Astrocyte of the spinal cord (primary cell): ENCODE measurements around the gene PDIK1L.
A peak's percentile ranks its signal among the peaks of the same experiment; 100 is the strongest.

Experiments
- DNase-seq: peaks from one replicate; pipeline ENCODE4 v3.0.0; 2011; ENCODE audit warnings: low read depth, low spot score
- H3K4me3 ChIP-seq: 2 replicates; pipeline ENCODE4 v1.5.1; 2011; ENCODE audit warnings: low read depth, mild to moderate bottlenecking, low read length, moderate library complexity
- in situ Hi-C: cut with HindIII; loops from 2 replicates; pipeline ENCODE4 v1.10.0; 2017; ENCODE audit warnings: low sequenced_read_pairs
- TF ChIP-seq, protein P1 (sequence below): IDR thresholded peaks from 2 replicates; pipeline ENCODE4 v1.5.1; 2012; ENCODE audit warnings: low read depth, mild to moderate bottlenecking, low read length, inconsistent platforms

Gene PDIK1L

DNA sequence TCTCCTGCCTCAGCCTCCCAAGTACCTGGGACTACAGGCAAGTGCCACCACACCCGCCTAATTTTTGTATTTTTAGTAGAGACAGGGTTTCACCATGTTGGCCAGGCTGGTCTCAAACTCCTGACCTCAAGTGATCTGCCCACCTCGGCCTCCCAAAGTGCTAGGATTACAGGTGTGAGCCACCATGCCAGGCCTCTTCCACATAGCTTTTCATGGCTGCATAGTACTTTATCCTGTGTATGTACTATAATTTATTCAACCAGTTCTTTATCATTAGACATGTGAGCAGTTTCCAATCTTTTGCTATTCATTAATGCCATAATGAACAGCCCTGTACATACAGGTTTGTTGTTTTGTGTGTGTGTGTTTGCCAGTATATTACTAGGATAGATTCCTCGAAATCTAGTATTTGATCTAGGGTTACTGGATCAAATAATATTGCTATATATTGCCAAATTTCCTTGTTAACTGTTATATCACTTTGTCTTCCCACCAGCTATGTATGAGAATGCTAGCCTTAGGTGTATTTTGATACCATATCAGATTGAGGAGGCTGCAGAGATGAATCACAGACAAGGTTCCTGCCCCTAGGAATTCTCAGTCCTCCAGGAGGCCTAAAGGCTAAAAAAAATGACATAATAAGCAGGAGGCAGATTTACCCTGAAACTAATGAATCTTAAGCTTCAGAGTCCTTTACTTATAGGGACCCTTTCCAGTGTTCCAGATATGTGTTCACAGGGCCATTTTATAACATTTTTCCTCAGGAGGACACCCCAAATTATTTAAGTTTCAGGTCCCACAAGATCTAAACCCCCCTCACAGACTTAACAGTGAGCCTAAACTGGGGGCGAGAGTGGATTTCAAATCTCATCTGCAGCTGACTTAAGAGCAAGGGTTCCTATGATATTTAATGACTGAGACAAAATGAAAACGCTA, 2.1 kb upstream of the PDIK1L start:
- H3K4me3 ChIP-seq = no peak overlapping the region
- TF ChIP-seq, protein P1, sequence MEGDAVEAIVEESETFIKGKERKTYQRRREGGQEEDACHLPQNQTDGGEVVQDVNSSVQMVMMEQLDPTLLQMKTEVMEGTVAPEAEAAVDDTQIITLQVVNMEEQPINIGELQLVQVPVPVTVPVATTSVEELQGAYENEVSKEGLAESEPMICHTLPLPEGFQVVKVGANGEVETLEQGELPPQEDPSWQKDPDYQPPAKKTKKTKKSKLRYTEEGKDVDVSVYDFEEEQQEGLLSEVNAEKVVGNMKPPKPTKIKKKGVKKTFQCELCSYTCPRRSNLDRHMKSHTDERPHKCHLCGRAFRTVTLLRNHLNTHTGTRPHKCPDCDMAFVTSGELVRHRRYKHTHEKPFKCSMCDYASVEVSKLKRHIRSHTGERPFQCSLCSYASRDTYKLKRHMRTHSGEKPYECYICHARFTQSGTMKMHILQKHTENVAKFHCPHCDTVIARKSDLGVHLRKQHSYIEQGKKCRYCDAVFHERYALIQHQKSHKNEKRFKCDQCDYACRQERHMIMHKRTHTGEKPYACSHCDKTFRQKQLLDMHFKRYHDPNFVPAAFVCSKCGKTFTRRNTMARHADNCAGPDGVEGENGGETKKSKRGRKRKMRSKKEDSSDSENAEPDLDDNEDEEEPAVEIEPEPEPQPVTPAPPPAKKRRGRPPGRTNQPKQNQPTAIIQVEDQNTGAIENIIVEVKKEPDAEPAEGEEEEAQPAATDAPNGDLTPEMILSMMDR = no peak
- no peak for DNase-seq
- in situ Hi-C loops = no loop called here

GRCh38 chr1:26110731-26111529, 694 bp upstream of the PDIK1L start:
- peak; percentile 75 for DNase-seq
- in situ Hi-C loops = no loop called here

DNA sequence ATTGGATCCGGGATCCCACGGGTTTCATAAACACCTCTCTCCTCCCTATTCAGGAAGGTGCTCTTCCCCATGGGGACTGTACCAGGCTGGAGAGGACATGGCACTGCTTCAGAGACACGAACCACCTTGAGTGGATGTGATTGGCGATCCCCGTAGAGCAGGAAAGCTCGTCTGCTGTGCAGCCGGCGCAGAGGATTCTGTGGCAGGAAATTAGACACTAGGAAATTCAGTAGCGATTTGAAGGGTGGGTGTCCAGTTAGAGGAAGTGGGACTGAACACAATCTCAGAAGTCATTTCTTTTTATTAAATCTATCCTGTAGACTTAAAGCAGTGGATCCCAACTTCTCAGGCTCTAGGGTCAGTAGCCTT, 767 bp downstream of the PDIK1L start:
- DNase-seq = no peak

More at GRCh38 chr1:26110731-26111529, 694 bp upstream of the PDIK1L start:
- H3K4me3 ChIP-seq = peak overlapping the region; percentile 68
- TF ChIP-seq, protein P1 = no peak

DNA sequence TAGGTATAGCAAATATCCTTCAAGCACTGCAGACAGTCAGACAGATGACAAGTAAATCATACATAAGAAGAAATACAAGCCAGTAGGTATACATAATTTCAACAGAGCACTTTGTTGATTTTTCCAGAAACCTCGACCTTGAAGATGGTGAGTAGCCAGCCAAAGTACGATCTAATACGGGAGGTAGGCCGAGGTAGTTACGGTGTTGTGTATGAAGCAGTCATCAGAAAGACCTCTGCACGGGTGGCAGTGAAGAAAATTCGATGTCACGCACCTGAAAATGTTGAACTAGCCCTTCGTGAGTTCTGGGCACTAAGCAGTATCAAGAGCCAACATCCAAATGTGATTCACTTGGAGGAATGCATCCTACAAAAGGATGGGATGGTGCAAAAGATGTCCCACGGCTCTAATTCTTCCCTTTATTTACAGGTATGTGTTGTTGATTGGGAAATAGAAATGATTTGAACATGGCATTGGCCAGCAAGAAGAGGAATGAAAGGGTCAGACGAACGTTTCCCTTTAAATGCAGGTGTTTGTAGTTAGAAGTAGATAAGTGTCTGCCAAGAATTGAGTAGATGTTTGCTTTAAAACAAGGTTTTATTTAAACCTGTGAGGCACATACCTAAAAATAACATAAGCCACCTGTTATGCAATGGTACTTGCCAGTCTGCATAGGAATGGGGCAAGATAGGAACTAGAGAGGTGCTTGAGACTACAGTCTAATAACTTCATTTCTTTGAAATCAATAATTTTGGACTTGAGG, 2.7 kb downstream of the PDIK1L start:
- no peak for DNase-seq
- TF ChIP-seq, protein P1 = no peak
- in situ Hi-C loops = no loop called here
- no peak overlapping the region for H3K4me3 ChIP-seq

More for the DNA sequence above, 767 bp downstream of the PDIK1L start:
- peak overlapping the region; percentile 97 for H3K4me3 ChIP-seq
- in situ Hi-C loops = no loop called here
- TF ChIP-seq, protein P1 = no peak

- in situ Hi-C loops = no loop called here
- DNase-seq = no peak
- TF ChIP-seq, protein P1 = no peak
- no peak overlapping the region for H3K4me3 ChIP-seq
These were observed 8.4 kb downstream of the PDIK1L start for GRCh38 chr1:26119892-26120608.
